Liver (tissue), 9 donors: ENCODE data around the gene FMO3. TPM values are rescaled to one million over a fixed set of nuclear protein-coding genes. Genes with fewer than 3 reads are reported as not detected.

Experiments
- DNase-seq: peaks from one replicate; pipeline ENCODE4 v3.0.0-alpha.2; 2017; ENCODE audit warnings: low spot score
- H3K27ac ChIP-seq, 2 donors: one replicate each; pipeline ENCODE4 v1.7.0; 2013; ENCODE audit warnings: inconsistent platforms in 2 of 2, low read length in 2 of 2, control low read depth in 1 of 2, low read depth in 1 of 2, mild to moderate bottlenecking in 1 of 2
- H3K27me3 ChIP-seq, 4 donors: one replicate each; pipeline versions ENCODE4 v1.6.1 to v1.7.0; 2013; ENCODE audit warnings: low read length in 3 of 4, inconsistent platforms in 1 of 4, mild to moderate bottlenecking in 1 of 4, moderate library complexity in 1 of 4; ENCODE audit not compliant: control insufficient read depth in 4 of 4, insufficient read depth in 4 of 4
- H3K36me3 ChIP-seq, 4 donors: one replicate each; pipeline versions ENCODE4 v1.6.1 to v1.7.0; 2013; ENCODE audit warnings: low read length in 3 of 4, mild to moderate bottlenecking in 3 of 4, low read depth in 1 of 4, moderate library complexity in 1 of 4; ENCODE audit not compliant: control insufficient read depth in 4 of 4, insufficient read depth in 3 of 4
- H3K4me1 ChIP-seq, 4 donors: one replicate each; pipeline versions ENCODE4 v1.6.1 to v1.7.0; 2013; ENCODE audit warnings: low read length in 3 of 4, mild to moderate bottlenecking in 3 of 4, moderate library complexity in 1 of 4; ENCODE audit not compliant: control insufficient read depth in 4 of 4, insufficient read depth in 4 of 4
- H3K4me3 ChIP-seq, 3 donors: one replicate each; pipeline versions ENCODE4 v1.6.1 to v1.7.0; 2013; ENCODE audit warnings: low read length in 3 of 3, control low read depth in 1 of 3, low read depth in 1 of 3, mild to moderate bottlenecking in 1 of 3
- H3K9ac ChIP-seq, 2 donors: one replicate each; pipeline ENCODE4 v1.7.0; 2013; ENCODE audit warnings: low read length in 2 of 2, mild to moderate bottlenecking in 2 of 2, moderate library complexity in 2 of 2, control low read depth in 1 of 2, low read depth in 1 of 2
- H3K9me3 ChIP-seq, 4 donors: one replicate each; pipeline versions ENCODE4 v1.6.1 to v1.7.0; 2013; ENCODE audit warnings: low read length in 3 of 4; ENCODE audit not compliant: control insufficient read depth in 4 of 4
- CTCF ChIP-seq: fragments of 150-350 bp; IDR thresholded peaks from 2 replicates; pipeline ENCODE4 v1.5.1; 2017; ENCODE audit warnings: improper control_type of control experiment, low read depth, low read length; ENCODE audit not compliant: missing input control
- EGR1 ChIP-seq, 2 donors: IDR thresholded peaks; 2 replicates each; pipeline ENCODE4 v1.6.1; 2016 to 2018; ENCODE audit warnings: antibody characterized with exemption in 2 of 2, low read depth in 2 of 2
- FOXA1 ChIP-seq: IDR thresholded peaks from 2 replicates; pipeline ENCODE4 v1.6.1; 2016; ENCODE audit warnings: antibody characterized with exemption
- FOXA2 ChIP-seq: IDR thresholded peaks from 2 replicates; pipeline ENCODE4 v1.6.1; 2016; ENCODE audit warnings: antibody characterized with exemption
- GABPA ChIP-seq, 2 donors: IDR thresholded peaks in 1 of 2; conservative IDR thresholded peaks in 1 of 2; 2 replicates each; pipeline ENCODE4 v1.6.1; 2016; ENCODE audit warnings: antibody characterized with exemption in 2 of 2, mild to moderate bottlenecking in 1 of 2, moderate library complexity in 1 of 2
- HNF4A ChIP-seq, 2 donors: conservative IDR thresholded peaks; 2 replicates each; pipeline ENCODE4 v1.6.1; 2016; ENCODE audit warnings: antibody characterized with exemption in 2 of 2, mild to moderate bottlenecking in 2 of 2
- HNF4G ChIP-seq: IDR thresholded peaks from 2 replicates; pipeline ENCODE4 v1.6.1; 2016; ENCODE audit warnings: antibody characterized with exemption
- JUND ChIP-seq, 2 donors: IDR thresholded peaks; 2 replicates each; pipeline ENCODE4 v1.6.1; 2016; ENCODE audit warnings: antibody characterized with exemption in 2 of 2
- NR2F2 ChIP-seq: IDR thresholded peaks from 2 replicates; pipeline ENCODE4 v1.6.1; 2016; ENCODE audit warnings: antibody characterized with exemption
- RAD21 ChIP-seq, 2 donors: IDR thresholded peaks; 2 replicates each; pipeline ENCODE4 v1.6.1; 2016; ENCODE audit warnings: antibody characterized with exemption in 2 of 2, mild to moderate bottlenecking in 2 of 2
- SP1 ChIP-seq: IDR thresholded peaks from 2 replicates; pipeline ENCODE4 v1.6.1; 2018; ENCODE audit warnings: antibody characterized with exemption, mild to moderate bottlenecking
- TAF1 ChIP-seq: conservative IDR thresholded peaks from 2 replicates; pipeline ENCODE4 v1.6.1; 2016; ENCODE audit warnings: antibody characterized with exemption, mild to moderate bottlenecking
- YY1 ChIP-seq: IDR thresholded peaks from 2 replicates; pipeline ENCODE4 v1.6.1; 2016; ENCODE audit warnings: antibody characterized with exemption, mild to moderate bottlenecking
- WGBS: extraction: QIAGEN DNeasy Blood & Tissue Kit; methylation state at CpG from one replicate; pipeline ENCODE4 v1.1.7; 2013; 5-methylcytosine and 5-hydroxymethylcytosine counted together
- polyA plus RNA-seq, 2 donors: library from polyadenylated mRNA; stranded (reverse) in 1 of 2; unstranded in 1 of 2; fragments of 200-250 nt in 1 of 2; fragments of >200 nt in 1 of 2; fragmentation: Nextera tagmentation in 1 of 2; extraction: Ambion mirVana in 1 of 2; gene quantifications; one replicate each; pipeline versions ENCODE4 v1.2.1 to v1.2.3, GENCODE V29; 2013 to 2015
- total RNA-seq, 2 donors: library from RNA; depleted of rRNA; stranded (reverse); fragments of >200 nt; gene quantifications; one replicate each; pipeline ENCODE4 v1.2.3, GENCODE V29; 2014
- TF ChIP-seq, protein P1 (sequence below): IDR thresholded peaks from 2 replicates; pipeline ENCODE4 v1.6.1; 2016; ENCODE audit warnings: antibody characterized with exemption, mild to moderate bottlenecking
- TF ChIP-seq, protein P2 (sequence below): IDR thresholded peaks from 2 replicates; pipeline ENCODE4 v1.6.1; 2016; ENCODE audit warnings: antibody characterized with exemption
- TF ChIP-seq, protein P3 (sequence below): IDR thresholded peaks from 2 replicates; pipeline ENCODE4 v1.6.1; 2016; ENCODE audit warnings: antibody characterized with exemption
- donor health status: healthy.
- donor health status: healthy.
- donor health status: healthy.
- donor health status: healthy.
- donor health status: healthy.

Gene FMO3
- total and polyA plus RNA-seq, 4 donors, result 11.1 to 276 (median 123) TPM

DNA sequence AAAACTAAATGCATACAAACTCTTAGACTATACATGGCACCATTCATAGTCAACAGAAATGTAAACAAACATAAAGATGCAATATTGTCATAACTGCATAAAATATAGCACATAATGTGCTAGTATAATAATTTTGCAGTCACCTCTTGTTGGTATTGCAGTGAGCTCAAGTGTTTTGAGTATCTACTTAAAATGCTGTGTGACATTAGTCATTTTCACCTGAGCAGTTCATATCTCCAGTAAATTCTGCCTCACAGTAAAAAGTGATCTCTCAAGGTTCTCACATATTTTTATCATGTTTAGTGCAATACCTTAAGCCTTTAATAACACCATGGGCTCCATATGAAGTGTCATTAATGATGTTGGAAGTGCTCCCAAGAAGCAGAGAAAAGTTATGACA, 64.8 kb downstream of the FMO3 start:
- TF ChIP-seq NR2F2 (no peak), FOXA2 (no peak), RAD21 (IDR thresholded peaks at IDR 0.05) (no peak), TAF1 (no peak), HNF4A (conservative IDR thresholded peaks at IDR 0.05) (no peak), CTCF (no peak), FOXA1 (no peak), EGR1 (IDR thresholded peaks at IDR 0.05; ENCODE audit: low read depth in 2 of 2) (no peak)
- TF ChIP-seq, protein P1, sequence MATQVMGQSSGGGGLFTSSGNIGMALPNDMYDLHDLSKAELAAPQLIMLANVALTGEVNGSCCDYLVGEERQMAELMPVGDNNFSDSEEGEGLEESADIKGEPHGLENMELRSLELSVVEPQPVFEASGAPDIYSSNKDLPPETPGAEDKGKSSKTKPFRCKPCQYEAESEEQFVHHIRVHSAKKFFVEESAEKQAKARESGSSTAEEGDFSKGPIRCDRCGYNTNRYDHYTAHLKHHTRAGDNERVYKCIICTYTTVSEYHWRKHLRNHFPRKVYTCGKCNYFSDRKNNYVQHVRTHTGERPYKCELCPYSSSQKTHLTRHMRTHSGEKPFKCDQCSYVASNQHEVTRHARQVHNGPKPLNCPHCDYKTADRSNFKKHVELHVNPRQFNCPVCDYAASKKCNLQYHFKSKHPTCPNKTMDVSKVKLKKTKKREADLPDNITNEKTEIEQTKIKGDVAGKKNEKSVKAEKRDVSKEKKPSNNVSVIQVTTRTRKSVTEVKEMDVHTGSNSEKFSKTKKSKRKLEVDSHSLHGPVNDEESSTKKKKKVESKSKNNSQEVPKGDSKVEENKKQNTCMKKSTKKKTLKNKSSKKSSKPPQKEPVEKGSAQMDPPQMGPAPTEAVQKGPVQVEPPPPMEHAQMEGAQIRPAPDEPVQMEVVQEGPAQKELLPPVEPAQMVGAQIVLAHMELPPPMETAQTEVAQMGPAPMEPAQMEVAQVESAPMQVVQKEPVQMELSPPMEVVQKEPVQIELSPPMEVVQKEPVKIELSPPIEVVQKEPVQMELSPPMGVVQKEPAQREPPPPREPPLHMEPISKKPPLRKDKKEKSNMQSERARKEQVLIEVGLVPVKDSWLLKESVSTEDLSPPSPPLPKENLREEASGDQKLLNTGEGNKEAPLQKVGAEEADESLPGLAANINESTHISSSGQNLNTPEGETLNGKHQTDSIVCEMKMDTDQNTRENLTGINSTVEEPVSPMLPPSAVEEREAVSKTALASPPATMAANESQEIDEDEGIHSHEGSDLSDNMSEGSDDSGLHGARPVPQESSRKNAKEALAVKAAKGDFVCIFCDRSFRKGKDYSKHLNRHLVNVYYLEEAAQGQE, result no peak
- TF ChIP-seq, protein P2, sequence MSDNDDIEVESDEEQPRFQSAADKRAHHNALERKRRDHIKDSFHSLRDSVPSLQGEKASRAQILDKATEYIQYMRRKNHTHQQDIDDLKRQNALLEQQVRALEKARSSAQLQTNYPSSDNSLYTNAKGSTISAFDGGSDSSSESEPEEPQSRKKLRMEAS, result no peak
- TF ChIP-seq, protein P3, sequence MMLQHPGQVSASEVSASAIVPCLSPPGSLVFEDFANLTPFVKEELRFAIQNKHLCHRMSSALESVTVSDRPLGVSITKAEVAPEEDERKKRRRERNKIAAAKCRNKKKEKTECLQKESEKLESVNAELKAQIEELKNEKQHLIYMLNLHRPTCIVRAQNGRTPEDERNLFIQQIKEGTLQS, result no peak
- Histone ChIP-seq H3K9me3 (no peaks in the 10 kb centered on the region), H3K4me3 (no peak overlapping the region), H3K27ac (no peak overlapping the region), H3K27me3 (no peaks in the 10 kb centered on the region), H3K9ac (no peak overlapping the region), H3K36me3 (no peaks in the 10 kb centered on the region), H3K4me1 (peaks cover 0 to 14% (median 8%) of the 10 kb centered on the region in 4 donors)
- DNase-seq, result no peak

GRCh38 chr1:171158096-171158495, 67.4 kb downstream of the FMO3 start:
- Histone ChIP-seq H3K36me3 (no peaks in the 10 kb centered on the region), H3K9ac (no peak overlapping the region), H3K27me3 (no peaks in the 10 kb centered on the region), H3K4me1 (peaks cover 3 to 24% (median 15%) of the 10 kb centered on the region in 4 donors), H3K27ac (no peak overlapping the region), H3K9me3 (no peaks in the 10 kb centered on the region), H3K4me3 (no peak overlapping the region)
- 87% methylated on average over 5 of the region's 5 CpGs for whole genome bisulfite sequencing
- DNase-seq, result no peak
- TF ChIP-seq HNF4G, result no peak
- no peak for TF ChIP-seq YY1
- no peak for TF ChIP-seq CTCF
- TF ChIP-seq JUND (IDR thresholded peaks at IDR 0.05), result no peak
- no peak for TF ChIP-seq GABPA (IDR thresholded peaks at IDR 0.05 in 1 of 2, conservative IDR thresholded peaks at IDR 0.05 in 1 of 2)
- no peak for TF ChIP-seq EGR1 (IDR thresholded peaks at IDR 0.05; ENCODE audit: low read depth in 2 of 2)
- TF ChIP-seq, protein P1, result no peak
- TF ChIP-seq TAF1, result no peak
- TF ChIP-seq RAD21 (IDR thresholded peaks at IDR 0.05), result no peak
- TF ChIP-seq, protein P2, result no peak
- no peak for TF ChIP-seq SP1
- no peak for TF ChIP-seq HNF4A (conservative IDR thresholded peaks at IDR 0.05)
- TF ChIP-seq FOXA1, result no peak
- no peak for TF ChIP-seq FOXA2
- TF ChIP-seq, protein P3, result no peak
